NCI-H1694 treated with DMSO at 0.1 percent for 48 hours (cell line): ENCODE measurements around the gene USP50.
"Not testable (repeated sequence)": the region's sequence is repeated elsewhere in the genome, so short reads cannot be mapped to it uniquely, and the experiment has no call there.

Experiments
- DNase-seq: peaks from one replicate; lab custom pipeline; 2025; lab: John Stamatoyannopoulos, UW

USP50 gene

DNA sequence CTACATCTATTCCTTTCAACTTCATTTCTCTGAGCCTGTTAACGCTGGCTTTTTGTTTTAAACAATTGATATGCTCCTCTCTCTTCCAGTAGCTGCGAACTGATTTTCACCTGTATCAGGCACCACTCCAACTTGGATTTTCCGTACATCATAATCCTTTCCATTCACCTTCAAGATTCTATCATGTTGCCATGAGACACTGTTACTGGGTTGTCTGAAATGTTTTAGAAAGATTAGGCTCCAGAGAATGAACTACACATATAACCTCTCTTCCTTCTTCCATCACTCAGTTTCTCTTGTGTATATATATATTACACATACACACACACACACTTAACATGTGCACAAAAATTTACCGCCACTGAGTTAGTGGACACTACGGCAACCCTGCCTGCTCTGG lies at the start of gene USP50:
Gene USP50 (minus strand): TSS at position 101 of the 400 bp plus-strand sequence. CDS start 141 bp downstream, outside the sequence.
- no peak for DNase-seq

DNA sequence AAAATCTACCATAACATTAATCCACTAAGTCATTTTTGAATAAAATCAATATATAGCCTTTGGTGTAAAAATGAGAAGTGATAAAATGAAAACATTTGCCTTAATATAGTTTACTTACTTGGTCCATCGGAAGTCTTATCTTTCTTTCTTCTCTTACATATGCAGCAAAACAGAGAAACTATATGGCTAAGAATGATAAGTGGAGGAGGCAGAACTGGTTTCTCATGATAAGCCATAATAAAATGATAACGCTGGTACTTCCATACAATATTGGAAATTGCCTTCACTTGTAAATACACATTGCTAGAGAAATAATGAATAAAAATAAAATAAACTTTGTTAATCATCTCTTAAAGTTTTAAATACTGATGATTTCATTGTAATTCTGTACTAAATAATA lies 47.8 kb upstream of the USP50 start:
- DNase-seq, result no peak

DNA sequence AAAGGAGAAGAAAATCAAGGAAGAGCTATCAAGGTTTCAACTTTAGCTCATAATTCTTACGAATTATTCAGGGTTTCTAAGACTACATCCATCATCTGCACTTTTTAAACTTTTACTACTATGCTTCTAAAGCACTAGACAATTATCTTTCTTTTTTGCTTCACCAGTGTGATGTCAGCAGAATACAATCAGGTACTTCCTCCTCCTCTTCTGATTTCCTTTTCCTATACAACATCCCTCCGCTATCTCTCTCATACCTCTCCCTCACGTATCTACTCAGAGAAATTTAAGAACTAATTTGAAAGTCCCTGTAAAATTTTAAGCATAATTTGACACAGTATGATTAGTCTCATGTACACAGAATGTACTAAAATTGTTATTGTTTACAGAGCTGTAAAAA lies 47.3 kb upstream of the USP50 start:
- no peak for DNase-seq

DNA sequence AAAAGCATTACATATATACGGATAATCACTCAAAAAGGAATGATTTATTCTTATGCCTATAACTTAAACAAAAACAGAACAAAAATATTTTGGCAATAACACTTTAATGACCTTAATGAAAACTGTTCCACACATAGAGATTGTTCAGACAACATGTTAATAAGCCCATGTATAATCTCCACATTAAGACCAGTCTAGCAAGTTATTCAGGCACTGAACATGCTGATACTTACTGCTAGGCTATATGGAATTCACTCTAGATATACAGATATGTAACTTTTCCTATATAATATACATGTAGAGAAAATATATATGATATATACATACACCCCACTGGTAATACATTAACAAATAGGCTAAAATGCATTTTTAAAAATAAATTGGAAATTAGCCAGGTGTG lies 43.8 kb upstream of the USP50 start:
- no peak for DNase-seq

DNA sequence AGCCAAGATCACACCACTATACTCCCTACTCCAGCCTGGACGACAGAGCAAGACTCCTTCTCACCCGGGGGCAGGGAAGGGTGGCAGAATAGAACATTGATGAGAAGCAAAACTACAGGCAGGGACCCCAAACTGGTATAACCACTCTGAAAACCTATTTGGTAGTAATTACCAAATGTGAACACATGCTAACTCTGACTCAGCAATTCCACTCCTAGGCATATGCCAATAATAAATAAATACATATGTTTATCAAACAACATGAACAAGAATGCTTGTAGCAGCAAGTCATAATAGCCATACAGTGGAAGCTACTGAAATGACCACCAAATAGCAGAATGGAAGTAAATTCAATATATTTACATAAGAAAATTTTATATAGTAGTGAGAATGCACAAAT lies 31.0 kb upstream of the USP50 start:
- no peak for DNase-seq

DNA sequence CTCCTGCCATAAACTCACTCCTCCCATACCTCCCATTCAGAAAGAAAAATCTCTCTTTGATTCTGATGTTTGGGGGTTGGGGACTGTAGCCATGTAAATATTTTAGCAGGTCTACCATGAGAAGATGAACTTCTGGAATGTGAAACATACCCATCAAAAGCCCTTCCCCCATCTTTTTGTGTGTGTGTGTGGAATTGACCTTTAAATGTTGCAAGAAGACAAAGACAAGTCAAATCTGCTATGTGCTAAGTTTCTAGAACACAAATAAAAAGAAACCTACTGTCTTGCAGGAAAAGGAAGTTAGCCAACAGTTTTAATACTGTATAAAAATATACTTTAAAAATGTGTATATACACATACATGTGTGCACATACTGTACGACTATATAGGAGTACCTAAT lies 29.7 kb upstream of the USP50 start:
- DNase-seq, result no peak

DNA sequence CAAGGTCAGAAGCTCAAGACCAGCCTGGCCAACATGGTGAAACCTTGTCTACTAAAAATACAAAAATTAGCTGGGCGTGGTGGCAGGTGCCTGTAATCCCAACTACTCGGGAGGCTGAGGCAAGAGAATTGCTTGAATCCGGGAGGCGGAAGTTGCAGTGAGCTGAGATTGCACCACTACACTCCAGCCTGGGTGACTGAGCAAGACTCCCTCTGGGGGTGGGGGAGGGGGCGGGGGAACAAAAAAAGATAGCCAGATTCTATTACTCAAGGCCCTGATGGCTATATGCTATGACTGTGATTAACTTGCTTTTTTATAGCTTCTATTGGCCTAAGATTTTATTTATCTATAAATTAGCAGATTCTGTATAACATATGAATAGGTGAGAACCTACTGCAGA lies 27.4 kb upstream of the USP50 start:
- DNase-seq, result not testable (repeated sequence)

DNA sequence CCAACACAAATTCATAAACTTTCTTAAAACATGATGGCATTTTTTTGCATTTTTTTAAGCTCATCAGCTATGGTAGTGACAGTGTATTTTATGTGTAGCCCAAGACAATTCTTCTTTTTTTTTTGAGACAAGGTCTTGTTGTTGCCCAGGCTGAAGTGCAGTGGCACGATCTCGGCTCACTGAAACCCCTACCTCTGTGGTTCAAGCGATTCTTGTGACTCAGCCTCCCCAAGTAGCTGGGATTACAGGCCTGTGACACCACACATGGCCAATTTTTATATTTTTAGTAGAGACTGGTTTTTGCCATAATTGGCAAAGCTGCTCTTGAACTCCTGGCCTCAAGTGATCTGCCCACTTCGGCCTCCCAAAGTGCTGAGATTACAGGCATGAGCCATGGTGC lies 17.3 kb upstream of the USP50 start:
- DNase-seq, result no peak

DNA sequence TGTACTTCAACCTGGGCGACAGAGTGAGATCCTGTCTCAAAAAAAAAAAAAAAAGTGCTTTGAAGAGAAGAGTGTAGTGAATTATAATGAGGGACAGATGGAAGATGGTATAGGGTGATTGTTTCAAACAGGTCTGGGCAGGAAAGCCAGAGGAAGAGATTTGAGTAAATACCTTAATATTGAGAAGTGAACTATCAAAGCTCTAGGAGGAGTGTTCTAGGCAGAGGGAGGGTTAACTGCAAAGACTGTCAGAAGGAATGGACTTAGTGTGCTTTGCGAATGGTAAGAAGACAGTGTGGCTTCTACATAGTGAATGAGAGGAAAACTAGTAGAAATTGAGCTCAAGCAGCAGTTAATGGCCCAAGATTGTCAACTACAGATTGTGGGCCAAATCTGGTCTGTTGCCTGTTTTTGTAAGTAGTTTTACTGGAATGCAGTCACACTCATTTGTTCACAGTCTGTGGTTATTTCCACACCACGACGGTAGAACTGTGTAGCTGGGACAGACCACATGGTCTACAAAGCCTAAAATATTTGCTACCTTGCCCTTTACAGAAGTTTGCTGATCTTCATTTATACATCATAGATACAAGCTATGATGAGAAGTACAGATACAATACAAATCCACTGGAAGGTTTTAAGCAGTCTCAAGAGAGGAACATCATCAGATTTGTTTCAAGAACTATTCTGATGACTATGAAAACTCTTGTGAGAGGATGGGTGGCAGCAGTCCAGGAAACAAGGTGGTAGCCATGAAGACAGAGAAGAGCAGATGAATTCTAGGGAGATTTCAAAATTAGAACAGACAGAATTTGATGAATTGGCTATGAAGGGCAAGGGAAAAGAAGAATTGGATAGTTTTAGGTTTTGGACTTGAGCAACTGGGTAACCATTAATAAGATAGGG lies 16.5 kb upstream of the USP50 start:
- DNase-seq, result peak; percentile 2

DNA sequence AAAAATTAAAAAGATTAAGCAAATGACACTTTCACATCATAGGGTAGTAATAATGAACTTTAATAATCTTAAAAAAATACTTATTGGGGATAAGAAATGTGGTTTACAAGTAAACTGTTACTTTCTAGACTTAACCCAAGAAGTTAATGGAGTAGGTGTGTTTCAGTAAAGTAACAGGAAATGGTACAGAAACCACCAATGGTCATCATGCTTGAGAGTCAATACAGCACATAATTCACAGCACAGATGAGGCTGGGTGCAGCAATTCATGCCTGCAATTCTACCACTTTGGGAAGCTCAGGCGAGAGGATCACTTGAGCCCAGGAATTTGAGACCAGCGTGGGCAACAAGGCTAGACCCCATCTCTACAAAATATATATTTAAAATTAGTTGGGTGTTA lies 11.5 kb upstream of the USP50 start:
- no peak for DNase-seq

DNA sequence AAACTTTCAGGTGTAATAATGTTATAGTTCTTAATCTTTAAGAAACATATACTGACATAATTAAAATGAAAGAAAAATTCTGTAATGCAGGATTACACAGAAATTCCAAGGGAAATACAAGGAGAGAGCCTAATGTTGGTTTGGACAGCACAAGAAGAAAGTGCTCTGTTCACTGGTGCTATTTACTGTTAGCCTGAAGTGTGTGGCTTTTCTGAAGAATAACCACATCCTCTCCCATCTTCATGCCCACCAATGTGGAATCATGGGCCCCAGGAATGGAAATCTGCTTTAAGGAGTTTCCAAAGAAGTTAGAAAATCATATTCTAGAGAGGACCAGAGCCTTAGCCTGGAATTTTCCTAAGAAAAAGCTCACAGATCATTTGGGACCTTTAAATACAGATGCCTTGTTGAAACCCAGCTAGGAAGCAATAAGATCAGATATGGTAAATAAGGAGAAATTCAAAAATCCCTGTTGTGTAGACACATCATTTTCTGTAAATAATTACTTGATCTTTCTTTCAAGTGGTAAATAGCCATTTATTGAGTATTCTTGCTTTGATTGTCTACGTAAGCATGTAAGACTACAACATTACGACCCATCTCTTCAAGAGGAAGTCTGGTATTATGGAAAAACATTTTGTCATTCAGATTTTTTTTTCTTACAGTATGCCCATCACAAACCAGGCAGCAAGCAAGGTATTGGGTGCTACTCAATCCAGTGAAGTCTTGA lies 10.3 kb upstream of the USP50 start:
- no peak for DNase-seq

DNA sequence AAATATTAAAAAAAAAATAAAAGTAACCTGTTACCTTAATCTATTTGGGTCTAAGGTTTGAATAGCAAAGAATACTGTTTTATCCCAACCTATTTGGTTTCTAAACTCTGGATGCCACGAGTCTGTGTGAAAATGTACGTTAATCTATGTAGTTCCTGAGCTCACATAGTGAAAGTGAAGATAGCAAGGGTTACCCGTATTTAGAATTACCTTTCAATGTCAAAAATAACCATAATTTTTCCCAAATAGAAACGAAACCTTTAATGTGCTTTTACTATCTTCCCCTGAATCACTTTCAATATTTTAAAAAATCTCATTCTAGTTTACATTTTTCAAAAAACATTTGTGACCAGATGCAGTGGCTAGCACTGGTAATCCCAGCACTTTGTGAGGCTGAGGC lies 5.8 kb upstream of the USP50 start:
- DNase-seq, result no peak

DNA sequence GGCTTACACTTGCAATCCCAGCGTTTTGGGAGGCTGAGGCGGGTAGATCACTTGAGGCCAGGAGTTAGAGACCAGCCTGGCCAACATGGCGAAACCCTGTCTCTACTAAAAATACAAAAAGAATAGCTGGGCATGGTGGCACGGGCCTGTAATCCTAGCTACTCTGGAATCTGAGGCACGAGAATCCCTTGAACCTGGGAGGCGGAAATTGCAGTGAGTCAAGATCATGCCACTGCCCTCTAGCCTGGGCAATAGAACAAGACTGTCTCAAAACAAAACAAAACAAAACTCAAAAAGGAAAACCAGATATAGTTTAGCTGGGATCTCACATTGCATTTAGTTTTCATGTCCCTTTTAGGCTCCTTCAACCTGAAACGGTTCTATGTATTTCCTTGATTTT lies 2.9 kb upstream of the USP50 start:
- no peak for DNase-seq

DNA sequence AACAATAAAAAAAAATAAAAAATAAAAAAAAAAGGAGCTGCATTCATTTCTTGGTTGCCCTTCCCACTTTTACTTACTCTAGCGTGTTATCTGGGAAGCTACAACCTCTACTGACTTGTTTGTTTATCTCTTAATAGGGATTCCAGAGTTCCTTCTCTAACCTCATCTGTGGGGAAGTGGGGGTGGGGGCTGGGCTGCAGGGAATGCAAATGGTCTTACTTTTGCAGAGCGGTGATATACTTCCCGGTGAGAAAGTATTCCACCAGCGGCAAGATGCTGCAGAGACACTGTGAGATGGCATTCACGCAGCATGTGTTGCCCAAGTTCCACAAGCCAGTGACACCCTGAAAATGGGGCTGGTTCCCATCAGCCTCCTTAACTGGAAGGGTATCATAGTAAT lies 2.1 kb downstream of the USP50 start:
- DNase-seq, result no peak

DNA sequence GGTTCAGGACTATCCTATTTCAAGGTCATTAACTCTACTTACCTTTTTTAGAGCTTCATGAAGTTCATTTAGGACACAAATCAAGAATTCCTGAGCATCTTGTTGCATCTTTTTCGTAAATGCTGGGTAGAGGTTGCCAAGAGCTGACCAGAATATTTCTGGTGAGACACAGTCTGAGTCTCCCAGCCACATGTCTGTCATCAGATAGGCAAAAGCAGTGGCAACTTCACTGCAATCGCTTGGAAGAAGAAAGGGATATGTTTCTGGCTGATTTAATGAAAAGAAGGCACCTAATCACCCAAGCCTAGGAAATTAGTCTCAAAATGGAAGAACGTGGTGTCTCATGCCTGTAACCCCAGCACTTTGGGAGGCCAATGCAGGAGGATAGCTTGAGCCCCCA lies 2.9 kb downstream of the USP50 start:
- no peak for DNase-seq

DNA sequence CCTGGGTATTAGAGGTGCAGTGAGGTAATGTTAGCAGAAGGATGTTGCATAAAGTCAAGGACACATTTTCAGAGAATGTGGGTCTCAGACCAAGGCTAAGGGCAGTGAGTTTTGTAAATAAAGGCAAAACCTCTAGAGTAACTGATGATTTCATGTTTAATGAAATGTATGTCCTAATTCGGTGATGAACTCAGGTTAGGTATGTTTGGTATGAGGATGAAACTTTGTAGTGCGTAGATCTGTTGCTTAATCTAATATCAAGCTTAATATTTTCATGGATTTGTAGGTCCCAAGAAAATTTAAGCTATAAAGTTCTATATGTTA lies 3.6 kb downstream of the USP50 start:
- DNase-seq, result no peak

DNA sequence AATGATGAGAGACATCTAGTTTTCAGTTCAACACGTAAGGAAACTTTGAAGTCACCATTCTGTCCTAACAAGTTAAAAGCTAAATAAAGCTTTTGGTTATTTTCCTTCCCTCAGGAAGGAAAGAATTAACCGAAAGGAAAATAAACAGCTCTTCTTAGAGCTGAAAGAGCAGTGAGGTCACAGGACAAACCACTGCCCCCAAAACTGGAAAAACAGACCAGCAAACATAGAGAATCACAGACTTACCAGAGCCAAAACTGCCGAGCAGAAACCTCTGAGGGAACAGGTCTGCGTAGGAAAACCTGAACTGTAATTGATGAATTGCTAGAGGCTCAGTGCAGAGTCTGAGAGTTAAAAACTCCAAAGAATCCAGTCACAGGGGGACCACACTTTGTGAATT lies 14.7 kb downstream of the USP50 start:
- DNase-seq, result no peak

DNA sequence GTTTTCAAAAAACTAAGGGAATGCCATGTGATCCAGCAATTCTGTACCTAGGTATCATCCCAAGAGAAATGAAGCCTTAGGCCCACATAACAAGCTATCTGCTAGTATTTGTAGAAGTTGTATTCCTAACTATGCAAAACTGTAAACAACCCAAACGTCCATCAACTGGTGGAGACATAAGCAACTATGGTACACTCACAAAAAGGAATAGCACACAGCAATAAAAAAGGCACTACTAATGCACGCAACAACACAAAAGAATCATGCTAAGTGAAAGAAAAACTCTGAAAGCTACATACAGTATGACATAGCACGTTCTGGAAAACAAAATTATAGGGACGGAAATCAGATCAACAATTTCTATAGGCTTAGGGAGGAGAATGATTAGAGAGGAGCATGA lies 15.3 kb downstream of the USP50 start:
- no peak for DNase-seq

DNA sequence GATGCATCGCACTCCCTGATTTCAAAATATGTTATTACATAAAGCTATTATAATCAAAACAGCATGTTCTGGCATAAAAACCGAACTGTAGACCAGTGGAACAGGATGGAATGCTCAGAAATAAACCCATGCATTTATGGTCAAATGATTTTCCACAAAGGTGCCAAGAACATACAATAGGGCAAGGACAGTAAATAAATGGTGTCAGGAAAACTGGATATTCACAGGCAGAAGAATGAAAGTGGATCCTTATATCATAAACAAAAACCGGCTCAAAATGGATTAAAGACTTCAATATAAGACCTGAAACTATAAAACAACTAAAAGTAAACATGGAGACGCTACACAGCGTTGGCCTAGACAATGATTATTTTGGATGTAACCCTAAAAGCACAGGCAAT lies 22.6 kb downstream of the USP50 start:
- DNase-seq, result no peak

DNA sequence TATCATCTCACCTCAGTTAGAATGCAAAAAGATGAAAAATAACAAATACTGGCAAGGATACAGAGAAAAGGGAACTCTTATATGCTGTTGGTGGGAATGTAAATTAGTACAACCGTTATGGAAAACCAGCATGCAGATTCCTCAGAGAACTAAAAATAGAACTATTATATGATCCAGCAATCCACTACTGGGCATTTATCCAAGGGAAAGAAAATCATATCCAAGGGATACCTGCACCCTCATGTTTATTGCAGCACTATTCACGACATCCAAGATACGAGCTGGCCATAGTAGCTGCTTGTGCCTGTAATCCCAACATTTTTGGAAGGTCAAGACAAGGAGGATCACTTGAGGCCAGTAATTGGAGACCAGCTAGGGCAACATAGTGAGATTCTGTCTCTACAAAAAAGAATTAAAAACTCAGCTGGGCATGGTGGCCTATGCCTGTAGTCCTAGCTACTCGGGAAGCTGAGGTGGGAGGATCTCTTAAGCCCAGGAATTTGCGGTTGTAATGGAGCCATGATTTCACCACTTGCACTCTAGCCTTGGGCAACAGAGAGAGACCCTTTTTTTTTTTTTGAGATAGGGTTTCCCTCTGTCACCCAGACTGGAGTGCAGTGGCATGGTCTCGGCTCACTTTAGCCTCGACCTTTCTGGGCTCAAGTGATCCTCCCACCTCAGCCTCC lies 26.6 kb downstream of the USP50 start:
- DNase-seq, result no peak

DNA sequence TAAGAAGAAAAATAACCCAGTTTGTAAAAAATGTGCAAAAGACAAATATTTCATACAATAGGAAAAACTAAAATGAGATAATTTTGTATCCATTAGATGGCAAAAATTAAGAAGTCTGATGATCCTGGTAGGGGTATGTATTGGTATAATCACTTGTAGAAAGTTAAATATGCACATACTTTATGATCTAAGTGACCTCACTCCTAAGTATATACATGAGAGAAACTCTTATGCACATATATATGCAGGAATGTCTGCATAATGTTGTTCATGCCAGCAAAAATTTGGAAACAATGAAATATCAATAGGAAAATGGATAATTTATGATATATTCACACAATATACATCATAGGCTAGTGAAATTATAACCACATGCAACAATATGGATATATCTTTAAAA lies 33.5 kb downstream of the USP50 start:
- no peak for DNase-seq

DNA sequence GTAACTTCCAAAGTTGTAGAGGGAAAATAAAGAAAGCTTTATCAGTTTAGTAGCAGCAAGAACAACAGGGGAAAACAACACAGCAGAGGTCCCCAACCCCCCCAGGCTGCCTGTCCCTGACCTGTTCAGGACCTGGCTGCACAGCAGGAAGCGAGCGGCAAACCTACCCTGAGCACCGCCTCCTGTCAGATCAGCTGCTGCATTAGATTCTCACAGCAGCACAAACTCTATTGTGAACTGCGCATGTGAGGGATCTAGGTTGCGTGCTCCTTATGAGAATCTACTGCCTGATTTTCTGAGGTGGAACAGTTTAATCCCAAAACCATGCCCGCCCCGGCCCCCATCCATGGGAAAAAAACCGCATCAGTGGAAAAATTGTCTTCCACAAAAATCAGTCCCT lies 40.3 kb downstream of the USP50 start:
- no peak for DNase-seq

DNA sequence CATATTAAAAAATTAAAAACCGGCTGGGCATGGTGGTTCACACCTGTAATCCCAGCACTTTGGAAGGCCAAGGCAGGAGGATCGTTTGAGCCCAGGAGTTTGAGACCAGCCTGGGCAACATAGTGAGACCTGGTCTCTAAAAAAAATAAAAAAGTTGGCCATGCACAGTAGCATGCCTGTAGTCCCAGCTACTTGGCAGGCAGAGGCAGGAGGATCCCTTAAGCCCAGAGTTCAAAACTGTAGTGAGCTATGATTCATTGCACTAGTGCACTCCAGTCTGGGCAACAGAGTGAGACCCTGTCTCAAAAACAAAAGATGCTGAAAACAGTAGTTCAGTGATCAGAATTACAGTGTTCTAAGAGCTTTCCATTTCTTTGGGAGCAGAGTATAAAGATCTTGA lies 40.8 kb downstream of the USP50 start:
- DNase-seq, result not testable (repeated sequence)
